Trophoblast cell (in vitro differentiated cells and primary cell): ENCODE measurements around the gene ITLN2.
"Not testable (repeated sequence)": the region's sequence is repeated elsewhere in the genome, so short reads cannot be mapped to it uniquely, and the experiment has no call there.

Experiments
- DNase-seq, 2 donors: peaks; one replicate each; pipeline ENCODE4 v3.0.0-alpha.2; 2016
- H2AFZ ChIP-seq: 2 replicates; pipeline ENCODE4 v1.6.1; 2013; ENCODE audit warnings: low read length, moderate library complexity, mild to moderate bottlenecking; ENCODE audit not compliant: insufficient read depth, poor library complexity
- H2AK5ac ChIP-seq: 2 replicates; pipeline ENCODE4 v1.6.1; 2013; ENCODE audit warnings: mild to moderate bottlenecking, low read length
- H2BK120ac ChIP-seq: 2 replicates; pipeline ENCODE4 v1.6.1; 2013; ENCODE audit warnings: low read length, mild to moderate bottlenecking, moderate library complexity; ENCODE audit not compliant: insufficient read depth, poor library complexity
- H2BK12ac ChIP-seq: 2 replicates; pipeline ENCODE4 v1.6.1; 2013; ENCODE audit warnings: mild to moderate bottlenecking, low read length, moderate library complexity
- H2BK5ac ChIP-seq: 2 replicates; pipeline ENCODE4 v1.6.1; 2013; ENCODE audit warnings: low read length, low read depth, moderate library complexity, mild to moderate bottlenecking; ENCODE audit not compliant: poor library complexity
- H3K14ac ChIP-seq: 2 replicates; pipeline ENCODE4 v1.6.1; 2013; ENCODE audit warnings: mild to moderate bottlenecking, low read length
- H3K18ac ChIP-seq: 2 replicates; pipeline ENCODE4 v1.6.1; 2013; ENCODE audit warnings: mild to moderate bottlenecking, low read length
- H3K23ac ChIP-seq: 2 replicates; pipeline ENCODE4 v1.6.1; 2013; ENCODE audit warnings: low read length
- H3K27ac ChIP-seq: 2 replicates; pipeline ENCODE4 v1.5.1; 2013; ENCODE audit warnings: low read depth, mild to moderate bottlenecking, inconsistent platforms, low read length, moderate library complexity
- H3K27me3 ChIP-seq: 2 replicates; pipeline ENCODE4 v1.6.1; 2013; ENCODE audit warnings: inconsistent platforms, mild to moderate bottlenecking, low read length, moderate library complexity; ENCODE audit not compliant: insufficient read depth
- H3K36me3 ChIP-seq, 2 experiments: 1 replicate in 1 of 2; 2 replicates in 1 of 2; pipeline ENCODE4 v1.6.1; 2013; ENCODE audit warnings: low read length in 2 of 2, mild to moderate bottlenecking in 2 of 2, moderate library complexity in 1 of 2; ENCODE audit not compliant: insufficient read depth in 2 of 2, control insufficient read depth in 1 of 2
- H3K4ac ChIP-seq: 2 replicates; pipeline ENCODE4 v1.6.1; 2013; ENCODE audit warnings: low read depth, mild to moderate bottlenecking, low read length, moderate library complexity
- H3K4me1 ChIP-seq, 2 experiments: 1 replicate in 1 of 2; 2 replicates in 1 of 2; pipeline ENCODE4 v1.6.1; 2013; ENCODE audit warnings: low read length in 2 of 2, mild to moderate bottlenecking in 2 of 2, moderate library complexity in 1 of 2; ENCODE audit not compliant: insufficient read depth in 2 of 2, control insufficient read depth in 1 of 2
- H3K4me2 ChIP-seq: 2 replicates; pipeline ENCODE4 v1.6.1; 2013; ENCODE audit warnings: inconsistent platforms, mild to moderate bottlenecking, low read length, moderate library complexity
- H3K4me3 ChIP-seq: 2 replicates; pipeline ENCODE4 v1.5.1; 2013; ENCODE audit warnings: mild to moderate bottlenecking, low read depth, low read length, inconsistent platforms
- H3K79me1 ChIP-seq: one replicate; pipeline ENCODE4 v1.6.1; 2013; ENCODE audit warnings: low read length
- H3K79me2 ChIP-seq: 2 replicates; pipeline ENCODE4 v1.6.1; 2013; ENCODE audit warnings: low read length, mild to moderate bottlenecking; ENCODE audit not compliant: control insufficient read depth, insufficient read depth, poor library complexity
- H3K9ac ChIP-seq: 2 replicates; pipeline ENCODE4 v1.6.1; 2013; ENCODE audit warnings: mild to moderate bottlenecking, low read length
- H3K9me3 ChIP-seq: 2 replicates; pipeline ENCODE4 v1.6.1; 2013; ENCODE audit warnings: low read depth, mild to moderate bottlenecking, control low read depth, inconsistent platforms, low read length; ENCODE audit not compliant: insufficient read depth
- H4K12ac ChIP-seq: 2 replicates; pipeline ENCODE4 v1.6.1; 2013; ENCODE audit warnings: low read depth, mild to moderate bottlenecking, low read length, moderate library complexity
- H4K8ac ChIP-seq: 2 replicates; pipeline ENCODE4 v1.6.1; 2013; ENCODE audit warnings: low read depth, mild to moderate bottlenecking, low read length, moderate library complexity
- H4K91ac ChIP-seq: one replicate; pipeline ENCODE4 v1.6.1; 2013; ENCODE audit warnings: low read depth, mild to moderate bottlenecking, low read length, moderate library complexity
- WGBS: extraction: QIAGEN DNeasy Blood & Tissue Kit; methylation state at CpG from one replicate; pipeline ENCODE4 v1.1.7; 2013; ENCODE audit warnings: missing lambda C conversion rate; ENCODE audit not compliant: insufficient read length, insufficient coverage; ENCODE audit errors: extremely low coverage; 5-methylcytosine and 5-hydroxymethylcytosine counted together

Gene ITLN2

GRCh38 chr1:160949881-160950280, 4.7 kb downstream of the ITLN2 start:
- Histone ChIP-seq H3K27me3 (no peaks in the 10 kb centered on the region), H3K79me2 (peaks cover 4% of the 10 kb centered on the region), H3K36me3 (no peaks in the 10 kb centered on the region), H2AFZ (no peak overlapping the region), H3K27ac (peak overlapping the region; percentile 28), H3K4me1 (peaks cover 23 to 28% of the 10 kb centered on the region in 2 experiments), H3K9me3 (peaks cover 5% of the 10 kb centered on the region), H4K91ac (peak overlapping the region; percentile 93), H3K79me1 (peaks cover 27% of the 10 kb centered on the region), H4K8ac (peak overlapping the region; percentile 54), H3K4me2 (no peak overlapping the region), H2AK5ac (peak overlapping the region; percentile 81), H2BK12ac (peak overlapping the region; percentile 70), H3K23ac (no peak overlapping the region), H2BK5ac (peak overlapping the region; percentile 67), H3K9ac (no peak overlapping the region), H2BK120ac (peak overlapping the region; percentile 92), H3K18ac (peak overlapping the region; percentile 36), H3K4ac (peak overlapping the region; percentile 30), H3K14ac (peak overlapping the region; percentile 83), H3K4me3 (no peak overlapping the region), H4K12ac (no peak overlapping the region)
- no CpG with 5 or more reads among the region's 2 CpGs for WGBS
- DNase-seq: no peak

GRCh38 chr1:160949216-160949880, 5.3 kb downstream of the ITLN2 start:
- not testable (repeated sequence) for H4K8ac ChIP-seq, H4K12ac ChIP-seq, H3K4me3 ChIP-seq, H3K4ac ChIP-seq, H3K79me2 ChIP-seq, H3K14ac ChIP-seq, H3K18ac ChIP-seq, H3K23ac ChIP-seq, H3K27me3 ChIP-seq, H3K9ac ChIP-seq, H2BK5ac ChIP-seq, H3K4me2 ChIP-seq, H2BK12ac ChIP-seq, H3K9me3 ChIP-seq, H2AK5ac ChIP-seq, H4K91ac ChIP-seq, H3K36me3 ChIP-seq, H2AFZ ChIP-seq
- Histone ChIP-seq H3K27ac (peak overlapping the region; percentile 84), H3K4me1 (peaks cover 23 to 28% of the 10 kb centered on the region in 2 experiments), H3K79me1 (peaks cover 29% of the 10 kb centered on the region), H2BK120ac (peak overlapping the region; percentile 24)
- DNase-seq: peak in 1 of 2 donors; percentile 24
- no CpG with 5 or more reads among the region's 7 CpGs for WGBS

GRCh38 chr1:160947174-160947759, 7.3 kb downstream of the ITLN2 start:
- H3K9me3 ChIP-seq, H3K9ac ChIP-seq, H4K91ac ChIP-seq, DNase-seq, H4K12ac ChIP-seq, H3K18ac ChIP-seq, H3K4me3 ChIP-seq, H3K79me2 ChIP-seq, H2AFZ ChIP-seq, H3K4ac ChIP-seq, H3K14ac ChIP-seq, H3K27me3 ChIP-seq, H4K8ac ChIP-seq, H3K23ac ChIP-seq, H2BK120ac ChIP-seq, H3K36me3 ChIP-seq, H2BK12ac ChIP-seq, H3K4me2 ChIP-seq, H2AK5ac ChIP-seq: not testable (repeated sequence)
- no CpG with 5 or more reads among the region's 7 CpGs for WGBS
- H2BK5ac ChIP-seq: peak overlapping the region; percentile 3
- peaks cover 20 to 25% of the 10 kb centered on the region in 2 experiments for H3K4me1 ChIP-seq
- H3K79me1 ChIP-seq: peaks cover 25% of the 10 kb centered on the region
- peak overlapping the region; percentile 56 for H3K27ac ChIP-seq

- WGBS: no CpG with 5 or more reads among the region's 6 CpGs
- not testable (repeated sequence) for H3K36me3 ChIP-seq, H3K27ac ChIP-seq, H4K91ac ChIP-seq, H3K4me3 ChIP-seq, H2BK12ac ChIP-seq, H4K8ac ChIP-seq, H2BK120ac ChIP-seq, H2AFZ ChIP-seq, H3K9me3 ChIP-seq, H3K23ac ChIP-seq, H3K4me2 ChIP-seq, H2AK5ac ChIP-seq, H3K18ac ChIP-seq, H2BK5ac ChIP-seq, H3K14ac ChIP-seq, H3K9ac ChIP-seq, H3K27me3 ChIP-seq, H3K79me2 ChIP-seq, DNase-seq, H4K12ac ChIP-seq, H3K4ac ChIP-seq
- H3K79me1 ChIP-seq: peaks cover 22% of the 10 kb centered on the region
- peaks cover 19 to 23% of the 10 kb centered on the region in 2 experiments for H3K4me1 ChIP-seq
Measured at GRCh38 chr1:160945881-160946280, 8.7 kb downstream of the ITLN2 start.
